Measurements from ENCODE around the gene YES1.

Gene YES1

GRCh38 chr18:825891-826585 is 14.0 kb upstream of the YES1 start:
- no peak overlapping the region for H3K4me3 ChIP-seq (ENCODE audit: low read depth, low read length)
- no peak for TF ChIP-seq CTCF (IDR thresholded peaks at IDR 0.05; ENCODE audit: borderline replicate concordance, insufficient read depth, low read depth, low read length)

GRCh38 chr18:824179-824578 is 12.1 kb upstream of the YES1 start:
- no peak for TF ChIP-seq CTCF (IDR thresholded peaks at IDR 0.05; ENCODE audit: borderline replicate concordance, insufficient read depth, low read depth, low read length)
- H3K4me3 ChIP-seq (ENCODE audit: low read depth, low read length) = no peak overlapping the region

- no peak for TF ChIP-seq CTCF (IDR thresholded peaks at IDR 0.05; ENCODE audit: borderline replicate concordance, insufficient read depth, low read depth, low read length)
These were observed 8.6 kb upstream of the YES1 start for GRCh38 chr18:820591-821165.

GRCh38 chr18:816869-817268 is 4.8 kb upstream of the YES1 start:
- no peak overlapping the region for H3K4me3 ChIP-seq (ENCODE audit: low read depth, low read length)
- TF ChIP-seq CTCF (IDR thresholded peaks at IDR 0.05; ENCODE audit: borderline replicate concordance, insufficient read depth, low read depth, low read length) = no peak

More at GRCh38 chr18:820591-821165, 8.6 kb upstream of the YES1 start:
- no peak overlapping the region for H3K4me3 ChIP-seq (ENCODE audit: low read depth, low read length)

- no peak overlapping the region for H3K4me3 ChIP-seq (ENCODE audit: low read depth, low read length)
- TF ChIP-seq CTCF (IDR thresholded peaks at IDR 0.05; ENCODE audit: borderline replicate concordance, insufficient read depth, low read depth, low read length) = no peak
These were observed 4.1 kb upstream of the YES1 start for GRCh38 chr18:816088-816653.

- no peak overlapping the region for H3K4me3 ChIP-seq (ENCODE audit: low read depth, low read length)
- no peak for TF ChIP-seq CTCF (IDR thresholded peaks at IDR 0.05; ENCODE audit: borderline replicate concordance, insufficient read depth, low read depth, low read length)
These were observed 3.3 kb upstream of the YES1 start for GRCh38 chr18:815353-815752.
